Smooth muscle cell (in vitro differentiated cells): ENCODE data around the gene SAP30L. TPM values are rescaled to one million over a fixed set of nuclear protein-coding genes. Genes with fewer than 3 reads are reported as not detected.

Experiments
- DNase-seq: peaks from one replicate; lab custom pipeline; 2025; ENCODE audit not compliant: unreplicated experiment; lab: John Stamatoyannopoulos, UW
- H2AFZ ChIP-seq: fragments of 200-600 bp; sonication (generic); 2 replicates; pipeline ENCODE4 v1.6.0; 2016; ENCODE audit warnings: antibody characterized with exemption, low read depth, mild to moderate bottlenecking
- H3F3A ChIP-seq: fragments of 200-600 bp; sonication (generic); 2 replicates; pipeline ENCODE4 v1.6.0; 2017; ENCODE audit warnings: antibody characterized with exemption, low read depth
- H3K27ac ChIP-seq: fragments of 200-600 bp; sonication (generic); 2 replicates; pipeline ENCODE4 v1.5.1; 2016; ENCODE audit warnings: low read depth, mild to moderate bottlenecking
- H3K27me3 ChIP-seq: fragments of 200-600 bp; sonication (generic); 2 replicates; pipeline ENCODE4 v1.6.1; 2016; ENCODE audit warnings: low read depth, mild to moderate bottlenecking
- H3K36me3 ChIP-seq: fragments of 200-600 bp; sonication (generic); 2 replicates; pipeline ENCODE4 v1.5.1; 2016; ENCODE audit warnings: low read depth
- H3K4me1 ChIP-seq: fragments of 200-600 bp; sonication (generic); 2 replicates; pipeline ENCODE4 v1.5.1; 2016; ENCODE audit warnings: low read depth
- H3K4me2 ChIP-seq: fragments of 200-600 bp; sonication (generic); 2 replicates; pipeline ENCODE4 v1.6.0; 2016; ENCODE audit warnings: mild to moderate bottlenecking
- H3K4me3 ChIP-seq: fragments of 200-600 bp; sonication (generic); 2 replicates; pipeline ENCODE4 v1.5.1; 2016; ENCODE audit warnings: mild to moderate bottlenecking
- H3K79me2 ChIP-seq: fragments of 200-600 bp; sonication (generic); 2 replicates; pipeline ENCODE4 v1.6.0; 2016; ENCODE audit warnings: low read depth, mild to moderate bottlenecking
- H3K9ac ChIP-seq: fragments of 200-600 bp; sonication (generic); 2 replicates; pipeline ENCODE4 v1.6.0; 2016; ENCODE audit warnings: low read depth
- H3K9me3 ChIP-seq: fragments of 200-600 bp; sonication (generic); replicated peaks from 2 replicates; pipeline ENCODE4 v1.5.1; 2016; ENCODE audit warnings: low read depth
- H4K20me1 ChIP-seq: fragments of 200-600 bp; sonication (generic); 2 replicates; pipeline ENCODE4 v1.6.0; 2016; ENCODE audit warnings: low read depth
- CTCF ChIP-seq: fragments of 200-600 bp; sonication (generic); IDR thresholded peaks from 2 replicates; pipeline ENCODE4 v1.5.1; 2017; ENCODE audit warnings: borderline replicate concordance, mild to moderate bottlenecking, antibody characterized with exemption; ENCODE audit not compliant: insufficient read depth, poor library complexity, severe bottlenecking
- WGBS: methylation state at CpG from one replicate; pipeline ENCODE4 v1.1.7; 2016; ENCODE audit warnings: low lambda C conversion rate; 5-methylcytosine and 5-hydroxymethylcytosine counted together
- polyA plus RNA-seq: library from polyadenylated mRNA; unstranded; fragments of >200 nt; fragmentation: Nextera tagmentation; extraction: Ambion mirVana; gene quantifications from 2 replicates; pipeline ENCODE4 v1.2.1, GENCODE V29; 2016
- total RNA-seq: library from RNA; depleted of rRNA; stranded (reverse); fragments of >200 nt; gene quantifications from 2 replicates; pipeline ENCODE4 v1.2.3, GENCODE V29; 2014

The SAP30L gene
- total and polyA plus RNA-seq, 2 experiments from 2014 or later: 32.7 to 44.2 TPM

DNA sequence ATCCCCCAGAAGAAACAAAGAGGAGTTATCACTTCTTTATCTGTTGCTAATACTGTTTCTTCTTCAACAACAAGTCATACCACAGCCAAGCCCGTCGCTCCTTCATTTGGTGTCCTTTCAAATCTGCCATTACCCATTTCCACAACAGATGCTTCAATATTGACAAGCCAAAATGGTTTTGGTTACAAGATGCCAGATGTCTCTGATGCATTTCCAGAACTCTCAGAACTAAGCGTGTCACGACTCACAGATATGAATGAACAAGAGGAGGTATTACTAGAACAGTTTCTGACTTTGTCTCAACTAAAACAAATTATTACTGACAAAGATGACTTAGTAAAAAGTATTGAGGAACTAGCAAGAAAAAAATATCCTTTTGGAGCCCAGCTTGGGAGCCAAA is 48.2 kb downstream of the SAP30L start:
- H2AFZ ChIP-seq: no peak overlapping the region
- no peak overlapping the region for H3K4me3 ChIP-seq

GRCh38 chr5:154498591-154498990 is 52.8 kb downstream of the SAP30L start:
- H3K4me2 ChIP-seq: no peak overlapping the region
- H2AFZ ChIP-seq: no peak overlapping the region
- TF ChIP-seq CTCF: no peak
- 89% methylated on average over 1 of the region's 1 CpG for WGBS
- no peak overlapping the region for H3K9ac ChIP-seq
- H4K20me1 ChIP-seq: no peaks in the 10 kb centered on the region
- no peak overlapping the region for H3K27ac ChIP-seq
- H3F3A ChIP-seq: no peaks in the 10 kb centered on the region
- no peaks in the 10 kb centered on the region for H3K27me3 ChIP-seq
- no peaks in the 10 kb centered on the region for H3K4me1 ChIP-seq
- no peak overlapping the region for H3K4me3 ChIP-seq
- DNase-seq: no peak
- H3K36me3 ChIP-seq: no peaks in the 10 kb centered on the region
- no peaks in the 10 kb centered on the region for H3K9me3 ChIP-seq
- no peaks in the 10 kb centered on the region for H3K79me2 ChIP-seq

More for the DNA sequence above, 48.2 kb downstream of the SAP30L start:
- H3K9me3 ChIP-seq: no peaks in the 10 kb centered on the region
- no peaks in the 10 kb centered on the region for H3F3A ChIP-seq
- H3K9ac ChIP-seq: no peak overlapping the region
- TF ChIP-seq CTCF: no peak
- H3K4me2 ChIP-seq: no peak overlapping the region
- no peaks in the 10 kb centered on the region for H4K20me1 ChIP-seq
- no peak for DNase-seq
- 75% methylated on average over 4 of the region's 4 CpGs for WGBS
- H3K36me3 ChIP-seq: no peaks in the 10 kb centered on the region
- H3K27ac ChIP-seq: no peak overlapping the region
- H3K27me3 ChIP-seq: no peaks in the 10 kb centered on the region
- no peaks in the 10 kb centered on the region for H3K79me2 ChIP-seq
- H3K4me1 ChIP-seq: no peaks in the 10 kb centered on the region

DNA sequence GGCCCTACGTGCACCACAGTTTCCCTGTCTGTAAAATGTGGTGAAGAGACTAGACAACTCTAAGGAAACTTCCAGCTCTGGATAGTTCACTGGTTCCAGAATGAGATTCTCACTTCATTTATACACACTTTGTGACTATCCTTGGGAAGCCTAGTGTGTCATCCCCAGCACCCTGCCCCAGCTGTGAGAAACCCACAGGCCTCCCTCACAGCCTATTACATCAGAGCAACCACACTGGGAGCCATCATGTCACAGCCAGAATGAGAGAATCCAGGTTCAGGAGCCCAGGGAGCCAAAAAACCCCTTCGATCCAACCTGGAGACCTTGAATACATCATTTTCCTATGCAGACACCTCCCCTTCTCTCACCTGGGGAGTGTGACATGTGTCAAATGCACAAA is 53.2 kb downstream of the SAP30L start:
- Histone ChIP-seq H3K4me1 (no peaks in the 10 kb centered on the region), H2AFZ (no peak overlapping the region), H3F3A (no peaks in the 10 kb centered on the region), H3K27ac (no peak overlapping the region), H3K9me3 (no peaks in the 10 kb centered on the region), H3K4me3 (no peak overlapping the region), H3K9ac (no peak overlapping the region), H3K4me2 (no peak overlapping the region), H3K36me3 (no peaks in the 10 kb centered on the region), H3K79me2 (no peaks in the 10 kb centered on the region), H3K27me3 (no peaks in the 10 kb centered on the region), H4K20me1 (no peaks in the 10 kb centered on the region)
- no peak for TF ChIP-seq CTCF
- no peak for DNase-seq
- 81% methylated on average over 2 of the region's 2 CpGs for WGBS

GRCh38 chr5:154501566-154501965 is 55.8 kb downstream of the SAP30L start:
- Histone ChIP-seq H3F3A (no peaks in the 10 kb centered on the region), H3K27ac (no peak overlapping the region), H3K79me2 (no peaks in the 10 kb centered on the region), H2AFZ (no peak overlapping the region), H3K4me3 (no peak overlapping the region), H3K4me2 (no peak overlapping the region), H3K36me3 (no peaks in the 10 kb centered on the region), H3K4me1 (no peaks in the 10 kb centered on the region), H3K9me3 (no peaks in the 10 kb centered on the region), H3K27me3 (no peaks in the 10 kb centered on the region), H3K9ac (no peak overlapping the region), H4K20me1 (no peaks in the 10 kb centered on the region)
- TF ChIP-seq CTCF: no peak
- WGBS: 65% methylated on average over 2 of the region's 2 CpGs
- no peak for DNase-seq
